K562 (cell line): ENCODE results near the gene ECSIT. TPM values are rescaled to one million over a fixed set of nuclear protein-coding genes. Genes with fewer than 3 reads are reported as not detected.

Experiments used
- ETV5 ChIP-seq: sonication (generic); formaldehyde crosslinking; IDR thresholded peaks from 2 replicates; pipeline ENCODE4 v1.4.0; 2020; ENCODE audit warnings: low read depth, mild to moderate bottlenecking, missing genetic modification reagents
- FIP1L1 ChIP-seq: fragments of 200-400 bp; formaldehyde crosslinking; IDR thresholded peaks from 2 replicates; pipeline ENCODE4 v1.6.1; 2018; ENCODE audit warnings: mild to moderate bottlenecking, low read depth, low read length; ENCODE audit not compliant: poor library complexity, severe bottlenecking
- HMGN3 ChIP-seq: IDR thresholded peaks from 2 replicates; pipeline ENCODE4 v1.6.1; 2011; ENCODE audit warnings: borderline replicate concordance, low read depth, mild to moderate bottlenecking, mixed read lengths, low read length; ENCODE audit not compliant: insufficient read length; ENCODE audit errors: extremely low read depth
- KLF13 ChIP-seq: fragments of 450-650 bp; IDR thresholded peaks from 2 replicates; pipeline ENCODE4 v1.6.1; 2016; ENCODE audit warnings: missing genetic modification characterization, low read depth, mild to moderate bottlenecking, missing compliant biosample characterization, moderate library complexity, borderline replicate concordance
- MTA2 ChIP-seq: fragments of 450-650 bp; IDR thresholded peaks from 2 replicates; pipeline ENCODE4 v1.6.1; 2016; ENCODE audit warnings: low read depth
- NELFE ChIP-seq: IDR thresholded peaks from 2 replicates; pipeline ENCODE4 v1.6.1; 2011; ENCODE audit warnings: mild to moderate bottlenecking; ENCODE audit not compliant: insufficient read depth, insufficient read length
- NKRF ChIP-seq: fragments of 450-650 bp; IDR thresholded peaks from 2 replicates; pipeline ENCODE4 v1.6.1; 2016; ENCODE audit warnings: borderline replicate concordance
- PHB ChIP-seq: fragments of 250-450 bp; sonication (Bioruptor Pico); IDR thresholded peaks from 2 replicates; pipeline ENCODE4 v1.5.0; 2021
- PHF8 ChIP-seq: fragments of 200-600 bp; sonication (generic); IDR thresholded peaks from 2 replicates; pipeline ENCODE4 v1.6.1; 2012; ENCODE audit warnings: mixed run types, mild to moderate bottlenecking, inconsistent platforms, low read length, moderate library complexity, borderline replicate concordance
- TGIF2 ChIP-seq: sonication (generic); formaldehyde crosslinking; IDR thresholded peaks from 2 replicates; pipeline ENCODE4 v1.8.1; 2022; ENCODE audit warnings: mild to moderate bottlenecking, missing genetic modification reagents, moderate library complexity
- XRCC5 ChIP-seq: fragments of 200-400 bp; formaldehyde crosslinking; IDR thresholded peaks from 2 replicates; pipeline ENCODE4 v1.6.1; 2017; ENCODE audit warnings: low read depth, mild to moderate bottlenecking, low read length
- ZBTB17 ChIP-seq: fragments of 450-650 bp; formaldehyde crosslinking; IDR thresholded peaks from 2 replicates; pipeline ENCODE4 v1.4.0; 2020; ENCODE audit warnings: mild to moderate bottlenecking
- ZC3H4 ChIP-seq: sonication (generic); formaldehyde crosslinking; IDR thresholded peaks from 2 replicates; pipeline ENCODE4 v1.9.0; 2021; ENCODE audit warnings: missing genetic modification reagents, borderline replicate concordance
- ZNF143 ChIP-seq: sonication (generic); formaldehyde crosslinking; IDR thresholded peaks from 2 replicates; pipeline ENCODE4 v1.9.0; 2022; ENCODE audit warnings: mild to moderate bottlenecking, missing genetic modification reagents
- ZNF23 ChIP-seq: fragments of 250-450 bp; sonication (Bioruptor Pico); IDR thresholded peaks from 2 replicates; pipeline ENCODE4 v1.4.0; 2020; ENCODE audit warnings: mild to moderate bottlenecking
- ZNF444 ChIP-seq: fragments of 250-450 bp; sonication (Bioruptor Pico); IDR thresholded peaks from 2 replicates; pipeline ENCODE4 v1.4.0; 2020; ENCODE audit warnings: mild to moderate bottlenecking, moderate library complexity
- polyA plus RNA-seq, 8 experiments: library from polyadenylated mRNA; depleted of rRNA in 4 of 8; stranded (reverse) in 5 of 8; unstranded in 3 of 8; fragments of >200 nt; fragmentation: Nextera tagmentation in 2 of 8; fragmentation: Illumina TruSeq in 1 of 8; extraction: Ambion mirVana in 2 of 8; extraction: Trizol in 1 of 8; gene quantifications; 2 replicates each; pipeline versions ENCODE4 v1.2.1 to v1.2.3, GENCODE V29; 2011 to 2014; ENCODE audit warnings: inconsistent platforms in 1 of 8, missing spikeins in 1 of 8
- total RNA-seq, 7 experiments: library from RNA; depleted of rRNA in 6 of 7; stranded (reverse); fragments of >200 nt in 6 of 7; fragmentation: Illumina TruSeq in 2 of 7; extraction: Trizol in 2 of 7; gene quantifications; 2 replicates each; pipeline versions ENCODE4 v1.2.1 to v1.2.3, GENCODE V29; 2011 to 2021; ENCODE audit warnings: low replicate concordance in 1 of 7
- TF ChIP-seq, protein P1 (sequence below): sonication (generic); IDR thresholded peaks from 2 replicates; pipeline ENCODE4 v1.6.1; 2016
- TF ChIP-seq, protein P2 (sequence below), 2 experiments: fragments of 200-800 bp in 1 of 2; sonication (Bioruptor generic) in 1 of 2; sonication (generic) in 1 of 2; formaldehyde crosslinking in 1 of 2; IDR thresholded peaks in 1 of 2; conservative IDR thresholded peaks in 1 of 2; 2 replicates each; pipeline versions ENCODE4 v1.5.0 to v1.6.1; 2016 to 2020; ENCODE audit warnings: missing compliant biosample characterization in 1 of 2, missing genetic modification characterization in 1 of 2, missing genetic modification reagents in 1 of 2

The ECSIT gene
- total and polyA plus RNA-seq, 9 of the 15 experiments (the other 6 are each of a cell fraction or from before 2014, with no cell fraction given) = 1.1 to 82.5 (median 43.9) TPM

- TF ChIP-seq, protein P1, sequence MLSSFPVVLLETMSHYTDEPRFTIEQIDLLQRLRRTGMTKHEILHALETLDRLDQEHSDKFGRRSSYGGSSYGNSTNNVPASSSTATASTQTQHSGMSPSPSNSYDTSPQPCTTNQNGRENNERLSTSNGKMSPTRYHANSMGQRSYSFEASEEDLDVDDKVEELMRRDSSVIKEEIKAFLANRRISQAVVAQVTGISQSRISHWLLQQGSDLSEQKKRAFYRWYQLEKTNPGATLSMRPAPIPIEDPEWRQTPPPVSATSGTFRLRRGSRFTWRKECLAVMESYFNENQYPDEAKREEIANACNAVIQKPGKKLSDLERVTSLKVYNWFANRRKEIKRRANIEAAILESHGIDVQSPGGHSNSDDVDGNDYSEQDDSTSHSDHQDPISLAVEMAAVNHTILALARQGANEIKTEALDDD = no peak
- 0 out of 2 replicates have a peak, but pooled peaks have one; percentile 65 for TF ChIP-seq TGIF2
- TF ChIP-seq ZNF23 (CRISPR knock-in tag) = no peak
- TF ChIP-seq ETV5 (CRISPR knock-in tag) = 0 out of 2 replicates have a peak, but pooled peaks have one; percentile 19
- no peak for TF ChIP-seq MTA2
- TF ChIP-seq PHF8 = no peak
- TF ChIP-seq NELFE = no peak
- TF ChIP-seq, protein P2, sequence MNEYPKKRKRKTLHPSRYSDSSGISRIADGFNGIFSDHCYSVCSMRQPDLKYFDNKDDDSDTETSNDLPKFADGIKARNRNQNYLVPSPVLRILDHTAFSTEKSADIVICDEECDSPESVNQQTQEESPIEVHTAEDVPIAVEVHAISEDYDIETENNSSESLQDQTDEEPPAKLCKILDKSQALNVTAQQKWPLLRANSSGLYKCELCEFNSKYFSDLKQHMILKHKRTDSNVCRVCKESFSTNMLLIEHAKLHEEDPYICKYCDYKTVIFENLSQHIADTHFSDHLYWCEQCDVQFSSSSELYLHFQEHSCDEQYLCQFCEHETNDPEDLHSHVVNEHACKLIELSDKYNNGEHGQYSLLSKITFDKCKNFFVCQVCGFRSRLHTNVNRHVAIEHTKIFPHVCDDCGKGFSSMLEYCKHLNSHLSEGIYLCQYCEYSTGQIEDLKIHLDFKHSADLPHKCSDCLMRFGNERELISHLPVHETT (CRISPR knock-in tag; conservative IDR thresholded peaks at IDR 0.05 in 1 of 2, IDR thresholded peaks at IDR 0.05 in 1 of 2) = no peak; a peak in 1 of 4 replicates
- peak; percentile 96 for TF ChIP-seq KLF13 (tag)
- TF ChIP-seq XRCC5 = peak; percentile 51; the same call in 1 of the 2 replicates
- TF ChIP-seq ZNF143 (CRISPR knock-in tag) = no peak
- TF ChIP-seq ZNF444 (CRISPR knock-in tag) = no peak
- peak; percentile 49 for TF ChIP-seq FIP1L1
- TF ChIP-seq ZBTB17 (CRISPR knock-in tag) = 0 out of 2 replicates have a peak, but pooled peaks have one; percentile 17
- no peak for TF ChIP-seq NKRF
- TF ChIP-seq PHB (CRISPR knock-in tag) = no peak
- no peak for TF ChIP-seq ZC3H4 (CRISPR knock-in tag)
- TF ChIP-seq HMGN3 = peak; percentile 83
Observed at GRCh38 chr19:11479090-11479897, 49.6 kb downstream of the ECSIT start (continued).
